ENCODE results near the gene CSMD2. TPM values are rescaled to one million over a fixed set of nuclear protein-coding genes. Genes with fewer than 3 reads are reported as not detected.

The CSMD2 gene
- total RNA-seq, 2 donors from 2014 or later, result not detected

GRCh38 chr1:33719771-33720670, 445.0 kb downstream of the CSMD2 start:
- DNase-seq, result no peak
- peaks cover 20% of the 10 kb centered on the region for H3K27me3 Mint-ChIP-seq
- no peaks in the 10 kb centered on the region for H3K36me3 Mint-ChIP-seq (ENCODE audit: low read depth)

GRCh38 chr1:33719326-33719725, 445.7 kb downstream of the CSMD2 start:
- Mint-ChIP-seq H3K27me3 (peaks cover 26% of the 10 kb centered on the region), H3K4me1 (peaks cover 3% of the 10 kb centered on the region), H3K4me3 (no peak overlapping the region), H3K27ac (no peak overlapping the region), H3K36me3 (ENCODE audit: low read depth) (no peaks in the 10 kb centered on the region)
- no peaks in the 10 kb centered on the region for H3K9me3 ChIP-seq (ENCODE audit: control insufficient read depth, low read length, poor library complexity, severe bottlenecking)
- ATAC-seq (no peak), DNase-seq (no peak)

More at GRCh38 chr1:33719771-33720670, 445.0 kb downstream of the CSMD2 start:
- no peaks in the 10 kb centered on the region for H3K9me3 ChIP-seq (ENCODE audit: control insufficient read depth, low read length, poor library complexity, severe bottlenecking)
- no peak overlapping the region for H3K27ac Mint-ChIP-seq
- ATAC-seq, result no peak
- H3K4me1 Mint-ChIP-seq, result peaks cover 3% of the 10 kb centered on the region
- H3K4me3 Mint-ChIP-seq, result no peak overlapping the region

GRCh38 chr1:33718186-33718585, 446.8 kb downstream of the CSMD2 start:
- Mint-ChIP-seq H3K27me3 (peaks cover 36% of the 10 kb centered on the region), H3K4me3 (no peak overlapping the region), H3K4me1 (peaks cover 3% of the 10 kb centered on the region), H3K27ac (no peak overlapping the region), H3K36me3 (ENCODE audit: low read depth) (no peaks in the 10 kb centered on the region)
- DNase-seq, result no peak
- ATAC-seq, result no peak
- no peaks in the 10 kb centered on the region for H3K9me3 ChIP-seq (ENCODE audit: control insufficient read depth, low read length, poor library complexity, severe bottlenecking)

GRCh38 chr1:33716976-33717688, 447.9 kb downstream of the CSMD2 start:
- ATAC-seq, result no peak
- H3K27me3 Mint-ChIP-seq, result peaks cover 44% of the 10 kb centered on the region
- no peak for DNase-seq
- no peaks in the 10 kb centered on the region for H3K9me3 ChIP-seq (ENCODE audit: control insufficient read depth, low read length, poor library complexity, severe bottlenecking)
- no peaks in the 10 kb centered on the region for H3K36me3 Mint-ChIP-seq (ENCODE audit: low read depth)
- peaks cover 3% of the 10 kb centered on the region for H3K4me1 Mint-ChIP-seq
- no peak overlapping the region for H3K27ac Mint-ChIP-seq
- H3K4me3 Mint-ChIP-seq, result no peak overlapping the region

GRCh38 chr1:33715195-33715811, 449.7 kb downstream of the CSMD2 start:
- H3K9me3 ChIP-seq (ENCODE audit: control insufficient read depth, low read length, poor library complexity, severe bottlenecking), result no peaks in the 10 kb centered on the region
- Mint-ChIP-seq H3K27ac (no peak overlapping the region), H3K4me1 (peaks cover 3% of the 10 kb centered on the region), H3K4me3 (no peak overlapping the region), H3K36me3 (ENCODE audit: low read depth) (no peaks in the 10 kb centered on the region), H3K27me3 (peaks cover 62% of the 10 kb centered on the region)
- DNase-seq (no peak), ATAC-seq (no peak)

GRCh38 chr1:33714421-33714820, 450.6 kb downstream of the CSMD2 start:
- DNase-seq (no peak), ATAC-seq (no peak)
- no peaks in the 10 kb centered on the region for H3K36me3 Mint-ChIP-seq (ENCODE audit: low read depth)
- no peak overlapping the region for H3K27ac Mint-ChIP-seq
- H3K27me3 Mint-ChIP-seq, result peaks cover 70% of the 10 kb centered on the region
- H3K4me3 Mint-ChIP-seq, result no peak overlapping the region
- peaks cover 3% of the 10 kb centered on the region for H3K4me1 Mint-ChIP-seq
- no peaks in the 10 kb centered on the region for H3K9me3 ChIP-seq (ENCODE audit: control insufficient read depth, low read length, poor library complexity, severe bottlenecking)

GRCh38 chr1:33713058-33713877, 451.8 kb downstream of the CSMD2 start:
- no peak for ATAC-seq

GRCh38 chr1:33712186-33712585, 452.8 kb downstream of the CSMD2 start:
- no peak overlapping the region for H3K27ac Mint-ChIP-seq
- H3K27me3 Mint-ChIP-seq, result peaks cover 70% of the 10 kb centered on the region
- no peaks in the 10 kb centered on the region for H3K4me1 Mint-ChIP-seq
- no peak overlapping the region for H3K4me3 Mint-ChIP-seq
- no peak for ATAC-seq
- DNase-seq, result no peak
- no peaks in the 10 kb centered on the region for H3K36me3 Mint-ChIP-seq (ENCODE audit: low read depth)
- no peaks in the 10 kb centered on the region for H3K9me3 ChIP-seq (ENCODE audit: control insufficient read depth, low read length, poor library complexity, severe bottlenecking)

More at GRCh38 chr1:33713058-33713877, 451.8 kb downstream of the CSMD2 start:
- no peak for DNase-seq
- H3K36me3 Mint-ChIP-seq (ENCODE audit: low read depth), result no peaks in the 10 kb centered on the region
- no peak overlapping the region for H3K4me3 Mint-ChIP-seq
- H3K27me3 Mint-ChIP-seq, result peaks cover 77% of the 10 kb centered on the region
- no peaks in the 10 kb centered on the region for H3K9me3 ChIP-seq (ENCODE audit: control insufficient read depth, low read length, poor library complexity, severe bottlenecking)
- no peak overlapping the region for H3K27ac Mint-ChIP-seq
- H3K4me1 Mint-ChIP-seq, result peaks cover 3% of the 10 kb centered on the region

- H3K4me3 Mint-ChIP-seq, result no peak overlapping the region
- DNase-seq (no peak), ATAC-seq (no peak)
- H3K4me1 Mint-ChIP-seq, result no peaks in the 10 kb centered on the region
- H3K9me3 ChIP-seq (ENCODE audit: control insufficient read depth, low read length, poor library complexity, severe bottlenecking), result no peaks in the 10 kb centered on the region
- no peak overlapping the region for H3K27ac Mint-ChIP-seq
- peaks cover 71% of the 10 kb centered on the region for H3K27me3 Mint-ChIP-seq
- no peaks in the 10 kb centered on the region for H3K36me3 Mint-ChIP-seq (ENCODE audit: low read depth)
Measured at GRCh38 chr1:33711511-33711910, 453.5 kb downstream of the CSMD2 start.

- ATAC-seq, result no peak
- peaks cover 73% of the 10 kb centered on the region for H3K27me3 Mint-ChIP-seq
- no peaks in the 10 kb centered on the region for H3K9me3 ChIP-seq (ENCODE audit: control insufficient read depth, low read length, poor library complexity, severe bottlenecking)
- H3K4me3 Mint-ChIP-seq, result no peak overlapping the region
- no peak for DNase-seq
- no peaks in the 10 kb centered on the region for H3K4me1 Mint-ChIP-seq
- H3K36me3 Mint-ChIP-seq (ENCODE audit: low read depth), result peaks cover 2% of the 10 kb centered on the region
- no peak overlapping the region for H3K27ac Mint-ChIP-seq
Measured at GRCh38 chr1:33710967-33711366, 454.1 kb downstream of the CSMD2 start.

- Mint-ChIP-seq H3K36me3 (ENCODE audit: low read depth) (peaks cover 2% of the 10 kb centered on the region), H3K27ac (no peak overlapping the region), H3K4me3 (no peak overlapping the region), H3K4me1 (no peaks in the 10 kb centered on the region), H3K27me3 (peaks cover 73% of the 10 kb centered on the region)
- ATAC-seq (no peak), DNase-seq (no peak)
- H3K9me3 ChIP-seq (ENCODE audit: control insufficient read depth, low read length, poor library complexity, severe bottlenecking), result no peaks in the 10 kb centered on the region
Measured at GRCh38 chr1:33709783-33710718, 455.0 kb downstream of the CSMD2 start.

Data from T-helper 17 cell (primary cell).